Activated CD4-positive, alpha-beta T cell treated with anti-CD3 and anti-CD28 coated beads, Interleukin-2, amount 10 ng/mL, durations not matched to agents 24 days and 14 days (primary cell): ENCODE data around the gene METAP1D. TPM values are rescaled to one million over a fixed set of nuclear protein-coding genes. Genes with fewer than 3 reads are reported as not detected.

Experiments
- DNase-seq: peaks from one replicate; pipeline ENCODE4 v3.0.0; 2022
- H3K27ac Mint-ChIP-seq: one replicate; pipeline ENCODE4 v1.8.0; 2022; ENCODE audit warnings: mild to moderate bottlenecking, mixed read lengths
- H3K27me3 Mint-ChIP-seq: one replicate; pipeline ENCODE4 v1.8.0; 2022; ENCODE audit warnings: mixed read lengths
- H3K36me3 Mint-ChIP-seq: one replicate; pipeline ENCODE4 v1.8.0; 2022; ENCODE audit warnings: low read depth, mild to moderate bottlenecking, mixed read lengths
- H3K4me1 Mint-ChIP-seq: one replicate; pipeline ENCODE4 v1.8.0; 2021; ENCODE audit warnings: mixed read lengths
- H3K4me3 Mint-ChIP-seq: one replicate; pipeline ENCODE4 v1.8.0; 2022; ENCODE audit warnings: mild to moderate bottlenecking, moderate library complexity, mixed read lengths
- H3K9me3 Mint-ChIP-seq: one replicate; pipeline ENCODE4 v1.8.0; 2021; ENCODE audit warnings: mixed read lengths
- intact Hi-C: fragments of 100-400 bp; cut with micrococcal nuclease; formaldehyde crosslinking; loops from one replicate; pipeline ENCODE4 v1.15.1; 2023
- total RNA-seq: library from RNA; stranded (reverse); gene quantifications from 2 replicates; pipeline ENCODE4 v1.2.3, GENCODE V29; 2022

Gene METAP1D
- 5.0 and 8.1 TPM in 2 replicates for total RNA-seq

DNA sequence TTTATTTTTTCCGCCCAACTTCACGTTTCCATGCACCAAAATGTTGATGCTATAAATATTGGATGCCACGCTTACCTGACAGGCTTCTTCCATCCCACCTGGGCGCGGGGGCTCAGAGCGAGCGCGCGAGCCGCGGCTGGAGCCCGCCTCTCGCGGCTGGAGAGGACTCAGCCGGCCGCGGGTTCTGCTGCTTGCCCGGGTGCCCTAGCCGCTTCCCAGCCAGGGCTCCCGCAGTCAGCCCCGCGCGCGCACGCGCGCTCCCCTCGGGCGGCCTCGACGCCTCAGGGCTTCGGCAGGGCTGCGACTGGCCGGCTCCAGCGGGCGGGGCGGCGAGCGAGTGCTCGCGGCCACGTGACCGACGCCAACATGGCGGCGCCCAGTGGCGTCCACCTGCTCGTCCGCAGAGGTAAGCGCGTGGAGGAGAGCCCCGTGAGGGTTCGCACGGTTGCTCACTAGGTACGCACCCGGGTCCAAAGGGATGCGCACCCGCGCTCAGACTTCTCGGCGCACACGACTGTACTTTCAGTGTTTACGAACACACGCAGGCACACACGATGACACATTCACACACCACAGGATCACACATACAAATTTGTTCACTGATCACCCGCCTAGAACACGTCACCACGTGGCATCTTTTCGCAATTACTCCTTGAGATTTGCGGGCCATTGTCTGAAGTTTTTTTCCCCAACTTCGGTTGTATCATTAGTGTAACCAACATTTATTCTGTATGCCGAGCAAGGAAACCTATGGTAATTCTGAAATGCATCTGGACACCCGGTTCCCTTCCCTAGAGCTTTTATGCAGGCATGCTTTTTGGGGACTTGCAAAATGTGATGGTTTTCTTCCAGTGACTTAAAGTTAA, at the start of gene METAP1D:
Gene METAP1D (plus strand): TSS at position 350 of the 866 bp plus-strand sequence. CDS start 17 bp downstream, at position 367.
- Mint-ChIP-seq H3K27me3 (peaks cover 23% of the 10 kb centered on the region), H3K36me3 (no peaks in the 10 kb centered on the region), H3K27ac (peak within 1 kb of the TSS; percentile 100), H3K4me3 (peak within 1 kb of the TSS; percentile 94), H3K9me3 (no peaks in the 10 kb centered on the region), H3K4me1 (peaks cover 19% of the 10 kb centered on the region)
- DNase-seq = peak; percentile 97
- intact Hi-C loops = loop anchor here (1.0 to 10.0 kb wide), 5 partner anchors 38 to 557 kb away; partner anchors contain the start of genes DYNC1I2, HAT1, PDK1 and SLC25A12

- peaks cover 23% of the 10 kb centered on the region for H3K4me1 Mint-ChIP-seq
- H3K9me3 Mint-ChIP-seq = no peaks in the 10 kb centered on the region
- H3K27me3 Mint-ChIP-seq = no peaks in the 10 kb centered on the region
- DNase-seq = no peak
- H3K36me3 Mint-ChIP-seq = peaks cover 28% of the 10 kb centered on the region
- no peak overlapping the region for H3K4me3 Mint-ChIP-seq
- intact Hi-C loops = no loop called here
- H3K27ac Mint-ChIP-seq = no peak overlapping the region
Measured at GRCh38 chr2:171952276-171952675, 47.5 kb upstream of the METAP1D start.

DNA sequence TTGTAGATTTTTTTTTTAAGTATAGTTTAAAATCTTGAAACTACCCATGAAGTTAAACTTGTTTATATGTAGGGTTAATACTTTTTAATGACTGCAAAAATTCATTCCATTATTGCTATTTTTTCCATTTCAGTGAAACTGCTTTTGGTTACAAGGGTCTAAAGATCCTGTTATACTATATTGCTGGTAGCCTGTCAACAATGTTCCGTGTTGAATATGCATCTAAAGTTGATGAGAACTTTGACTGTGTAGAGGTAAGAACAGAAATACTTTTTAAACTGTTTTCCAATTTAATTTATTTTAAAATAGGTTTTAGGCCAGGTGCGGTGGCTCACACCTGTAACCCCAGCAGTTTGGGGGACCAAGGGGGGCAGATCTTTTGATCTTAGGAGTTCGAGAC, 47.0 kb upstream of the METAP1D start:
- Mint-ChIP-seq H3K4me1 (peaks cover 25% of the 10 kb centered on the region), H3K27ac (no peak overlapping the region), H3K9me3 (no peaks in the 10 kb centered on the region), H3K4me3 (no peak overlapping the region), H3K36me3 (peaks cover 30% of the 10 kb centered on the region), H3K27me3 (no peaks in the 10 kb centered on the region)
- DNase-seq = no peak
- intact Hi-C loops = no loop called here

GRCh38 chr2:171956135-171956825, 43.5 kb upstream of the METAP1D start:
- Mint-ChIP-seq H3K4me1 (peaks cover 29% of the 10 kb centered on the region), H3K27me3 (no peaks in the 10 kb centered on the region), H3K9me3 (no peaks in the 10 kb centered on the region), H3K27ac (no peak overlapping the region), H3K4me3 (no peak overlapping the region), H3K36me3 (peaks cover 32% of the 10 kb centered on the region)
- intact Hi-C loops = loop anchor here (5.0 kb wide), 1 partner anchor 34 kb away; the partner anchor contains the start of gene HAT1
- DNase-seq = no peak

DNA sequence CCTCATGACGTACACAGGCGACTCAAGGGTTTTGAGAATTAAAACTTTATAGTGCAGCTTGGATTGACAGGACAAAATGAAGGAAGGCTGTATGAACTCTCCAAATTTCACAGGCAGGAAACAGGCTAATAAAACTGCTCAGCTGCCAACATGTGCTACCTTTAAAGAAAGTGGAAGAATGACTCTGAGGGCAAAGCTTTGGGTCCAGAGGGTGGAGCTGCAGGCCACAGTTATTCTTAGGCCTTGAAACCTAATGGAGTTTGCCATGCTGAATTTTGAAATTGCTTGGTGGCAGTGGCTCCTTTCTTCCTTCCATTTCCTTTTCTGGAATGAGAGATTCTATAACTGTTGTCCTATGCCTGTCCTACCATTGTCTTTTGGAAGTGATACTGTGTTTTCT, 42.7 kb upstream of the METAP1D start:
- no peak overlapping the region for H3K27ac Mint-ChIP-seq
- no peaks in the 10 kb centered on the region for H3K27me3 Mint-ChIP-seq
- intact Hi-C loops = loop anchor here (5.0 kb wide), 1 partner anchor 35 kb away; the partner anchor contains the start of gene HAT1
- peaks cover 30% of the 10 kb centered on the region for H3K4me1 Mint-ChIP-seq
- H3K4me3 Mint-ChIP-seq = no peak overlapping the region
- H3K36me3 Mint-ChIP-seq = peaks cover 32% of the 10 kb centered on the region
- no peaks in the 10 kb centered on the region for H3K9me3 Mint-ChIP-seq
- DNase-seq = no peak

DNA sequence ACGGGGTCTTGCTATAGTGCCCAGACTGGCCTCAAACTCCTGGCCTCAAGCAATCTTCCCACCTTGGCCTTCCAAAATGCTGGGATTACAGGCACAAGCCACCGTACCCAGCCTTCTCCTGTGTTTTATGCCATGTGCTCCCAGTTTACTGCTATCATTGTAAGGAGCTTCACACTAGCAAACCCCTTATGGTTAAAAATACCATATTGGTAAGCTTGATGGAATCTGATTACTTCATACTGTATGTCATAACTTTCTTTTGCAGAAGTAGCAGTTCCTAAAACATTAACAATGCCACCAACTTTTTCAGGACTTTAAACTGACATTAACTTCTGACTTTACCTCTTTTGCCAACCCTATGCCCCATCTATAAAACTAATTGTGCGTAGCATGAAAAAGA, 41.3 kb upstream of the METAP1D start:
- Mint-ChIP-seq H3K27me3 (no peaks in the 10 kb centered on the region), H3K4me1 (peaks cover 33% of the 10 kb centered on the region), H3K9me3 (no peaks in the 10 kb centered on the region), H3K27ac (no peak overlapping the region), H3K4me3 (no peak overlapping the region), H3K36me3 (peaks cover 32% of the 10 kb centered on the region)
- intact Hi-C loops = loop anchor here (5.0 kb wide), 1 partner anchor 36 kb away; the partner anchor contains the start of gene HAT1
- DNase-seq = no peak

DNA sequence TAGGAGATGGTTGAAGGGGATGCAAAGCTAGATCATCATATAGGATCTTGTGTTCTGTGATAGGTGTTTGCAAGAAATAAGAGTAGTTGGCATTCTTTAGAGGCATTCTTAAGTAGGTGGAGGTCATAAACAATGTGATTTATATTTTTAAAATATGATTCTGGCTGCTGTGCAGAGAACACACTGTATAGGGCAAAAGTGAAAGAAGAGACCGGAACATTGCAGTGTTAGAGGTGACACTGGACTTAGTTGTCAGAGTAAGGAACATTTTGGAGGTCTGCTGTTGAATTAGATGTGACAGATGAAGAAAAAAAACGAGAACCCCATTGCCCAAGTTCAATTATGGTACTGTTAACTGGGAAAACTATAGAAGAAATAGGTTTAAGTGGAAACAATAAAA, 39.8 kb upstream of the METAP1D start:
- no peak overlapping the region for H3K27ac Mint-ChIP-seq
- DNase-seq = no peak
- intact Hi-C loops = loop anchor here (5.0 kb wide), 2 partner anchors 37 to 38 kb away; partner anchors contain the start of genes HAT1 and METAP1D
- H3K9me3 Mint-ChIP-seq = no peaks in the 10 kb centered on the region
- H3K4me1 Mint-ChIP-seq = peaks cover 31% of the 10 kb centered on the region
- no peak overlapping the region for H3K4me3 Mint-ChIP-seq
- peaks cover 21% of the 10 kb centered on the region for H3K36me3 Mint-ChIP-seq
- no peaks in the 10 kb centered on the region for H3K27me3 Mint-ChIP-seq

GRCh38 chr2:171960570-171960969, 39.2 kb upstream of the METAP1D start:
- intact Hi-C loops = loop anchor here (5.0 kb wide), 1 partner anchor 37 kb away; the partner anchor contains the start of gene METAP1D
- Mint-ChIP-seq H3K27ac (no peak overlapping the region), H3K27me3 (no peaks in the 10 kb centered on the region), H3K4me3 (no peak overlapping the region), H3K36me3 (peaks cover 18% of the 10 kb centered on the region), H3K4me1 (peaks cover 29% of the 10 kb centered on the region), H3K9me3 (no peaks in the 10 kb centered on the region)
- DNase-seq = no peak

GRCh38 chr2:171963198-171963597, 36.6 kb upstream of the METAP1D start:
- H3K9me3 Mint-ChIP-seq = no peaks in the 10 kb centered on the region
- peak overlapping the region; percentile 15 for H3K4me3 Mint-ChIP-seq
- peaks cover 23% of the 10 kb centered on the region for H3K4me1 Mint-ChIP-seq
- no peaks in the 10 kb centered on the region for H3K27me3 Mint-ChIP-seq
- peaks cover 32% of the 10 kb centered on the region for H3K36me3 Mint-ChIP-seq
- intact Hi-C loops = loop anchor here (5.0 kb wide), 1 partner anchor 34 kb away; the partner anchor contains the start of gene METAP1D
- H3K27ac Mint-ChIP-seq = no peak overlapping the region
- DNase-seq = peak; percentile 69

DNA sequence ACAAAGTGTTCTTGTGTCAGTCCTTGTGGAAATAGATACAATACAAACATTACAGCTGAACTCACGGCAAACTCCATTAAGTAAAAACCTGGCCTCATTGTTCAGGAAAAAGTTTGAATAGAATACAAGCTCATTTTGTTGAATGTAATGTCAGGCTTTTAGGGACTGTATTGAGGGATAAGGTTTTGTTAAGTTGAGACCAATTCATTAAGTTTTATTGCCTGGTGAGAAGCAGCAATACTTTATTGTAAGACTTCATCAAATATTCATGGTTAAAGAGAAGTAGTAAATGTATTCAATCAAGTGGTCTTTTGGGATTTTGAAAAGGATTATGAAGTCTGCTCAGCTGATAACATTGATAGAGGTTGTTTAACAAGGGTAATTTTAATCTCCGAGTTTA, 35.4 kb upstream of the METAP1D start:
- DNase-seq = no peak

DNA sequence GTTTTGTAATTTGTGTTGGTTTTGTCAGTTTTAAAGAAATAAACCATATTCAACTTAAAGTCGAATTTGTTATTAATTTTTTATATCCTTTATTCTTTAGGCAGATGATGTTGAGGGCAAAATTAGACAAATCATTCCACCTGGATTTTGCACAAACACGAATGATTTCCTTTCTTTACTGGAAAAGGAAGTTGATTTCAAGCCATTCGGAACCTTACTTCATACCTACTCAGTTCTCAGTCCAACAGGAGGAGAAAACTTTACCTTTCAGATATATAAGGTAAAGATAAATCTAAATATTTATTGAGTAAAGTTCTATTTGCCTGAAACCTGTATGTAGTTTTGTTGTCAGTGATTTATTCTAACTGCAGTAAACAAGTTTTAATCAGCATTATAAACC, 34.5 kb upstream of the METAP1D start:
- Mint-ChIP-seq H3K27ac (no peak overlapping the region), H3K4me1 (peaks cover 19% of the 10 kb centered on the region), H3K9me3 (no peaks in the 10 kb centered on the region), H3K36me3 (peaks cover 25% of the 10 kb centered on the region), H3K27me3 (no peaks in the 10 kb centered on the region), H3K4me3 (no peak overlapping the region)
- intact Hi-C loops = no loop called here
- DNase-seq = no peak

More for the DNA sequence above, 35.4 kb upstream of the METAP1D start:
- no peaks in the 10 kb centered on the region for H3K27me3 Mint-ChIP-seq
- H3K4me1 Mint-ChIP-seq = peaks cover 23% of the 10 kb centered on the region
- no peak overlapping the region for H3K4me3 Mint-ChIP-seq
- H3K36me3 Mint-ChIP-seq = peaks cover 30% of the 10 kb centered on the region
- no peak overlapping the region for H3K27ac Mint-ChIP-seq
- H3K9me3 Mint-ChIP-seq = no peaks in the 10 kb centered on the region
- intact Hi-C loops = loop anchor here (5.0 kb wide), 1 partner anchor 33 kb away; the partner anchor contains the start of gene METAP1D

GRCh38 chr2:171965661-171966060, 34.1 kb upstream of the METAP1D start:
- no peak overlapping the region for H3K27ac Mint-ChIP-seq
- H3K9me3 Mint-ChIP-seq = no peaks in the 10 kb centered on the region
- peaks cover 25% of the 10 kb centered on the region for H3K36me3 Mint-ChIP-seq
- no peak overlapping the region for H3K4me3 Mint-ChIP-seq
- peaks cover 19% of the 10 kb centered on the region for H3K4me1 Mint-ChIP-seq
- no peak for DNase-seq
- intact Hi-C loops = no loop called here
- H3K27me3 Mint-ChIP-seq = no peaks in the 10 kb centered on the region

DNA sequence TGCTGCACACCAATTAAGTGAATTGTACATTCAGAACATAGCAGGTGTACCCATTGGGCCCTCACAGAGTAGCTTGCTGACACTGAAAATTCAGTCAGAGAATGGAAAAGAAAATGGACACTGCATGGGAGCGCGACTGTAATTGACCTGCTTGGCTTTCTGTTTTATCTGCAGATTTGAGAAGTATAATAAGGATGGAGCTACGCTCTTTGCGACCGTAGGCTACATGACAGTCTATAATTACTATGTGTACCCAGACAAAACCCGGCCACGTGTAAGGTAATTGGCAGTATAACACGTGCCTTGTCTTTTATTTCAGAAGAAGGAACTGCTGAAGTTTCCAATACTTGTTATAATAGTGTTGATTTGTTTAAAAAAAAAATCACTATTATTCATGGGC, 33.5 kb upstream of the METAP1D start:
- intact Hi-C loops = no loop called here
- H3K9me3 Mint-ChIP-seq = no peaks in the 10 kb centered on the region
- no peaks in the 10 kb centered on the region for H3K27me3 Mint-ChIP-seq
- no peak overlapping the region for H3K27ac Mint-ChIP-seq
- DNase-seq = no peak
- H3K36me3 Mint-ChIP-seq = peaks cover 23% of the 10 kb centered on the region
- H3K4me3 Mint-ChIP-seq = no peak overlapping the region
- peaks cover 17% of the 10 kb centered on the region for H3K4me1 Mint-ChIP-seq

- no peak overlapping the region for H3K27ac Mint-ChIP-seq
- no peaks in the 10 kb centered on the region for H3K9me3 Mint-ChIP-seq
- H3K4me3 Mint-ChIP-seq = no peak overlapping the region
- no peaks in the 10 kb centered on the region for H3K27me3 Mint-ChIP-seq
- intact Hi-C loops = no loop called here
- peaks cover 24% of the 10 kb centered on the region for H3K36me3 Mint-ChIP-seq
- peaks cover 16% of the 10 kb centered on the region for H3K4me1 Mint-ChIP-seq
- DNase-seq = no peak
Measured at GRCh38 chr2:171966688-171967087, 33.1 kb upstream of the METAP1D start.
